Neuronal stem cell (in vitro differentiated cells): Measurements from ENCODE around the gene SH3YL1.
A peak's percentile ranks its signal among the peaks of the same experiment; 100 is the strongest.

ENCODE experiments used
- DNase-seq: peaks from one replicate; pipeline ENCODE4 v3.0.0-alpha.2; 2013; ENCODE audit warnings: low spot score
- H2AFZ ChIP-seq: one replicate; pipeline ENCODE4 v1.6.1; 2013; ENCODE audit warnings: mild to moderate bottlenecking, low read length, inconsistent platforms
- H2AK5ac ChIP-seq: 2 replicates; pipeline ENCODE4 v1.6.1; 2013; ENCODE audit warnings: low read depth, mild to moderate bottlenecking, inconsistent platforms, low read length, moderate library complexity, mixed read lengths
- H2BK120ac ChIP-seq: 2 replicates; pipeline ENCODE4 v1.6.1; 2013; ENCODE audit warnings: low read depth, mild to moderate bottlenecking, inconsistent platforms, low read length, moderate library complexity, mixed read lengths
- H2BK12ac ChIP-seq: one replicate; pipeline ENCODE4 v1.6.1; 2013; ENCODE audit warnings: low read length, inconsistent platforms
- H2BK15ac ChIP-seq: 2 replicates; pipeline ENCODE4 v1.6.1; 2013; ENCODE audit warnings: mild to moderate bottlenecking, low read length, inconsistent platforms, mixed read lengths
- H2BK5ac ChIP-seq: one replicate; pipeline ENCODE4 v1.6.1; 2013; ENCODE audit warnings: inconsistent platforms, mild to moderate bottlenecking, low read length, moderate library complexity
- H3K14ac ChIP-seq: one replicate; pipeline ENCODE4 v1.6.1; 2013; ENCODE audit warnings: low read length, inconsistent platforms
- H3K18ac ChIP-seq: 2 replicates; pipeline ENCODE4 v1.6.1; 2013; ENCODE audit warnings: low read length, inconsistent platforms
- H3K23ac ChIP-seq: 2 replicates; pipeline ENCODE4 v1.6.1; 2013; ENCODE audit warnings: low read depth, mild to moderate bottlenecking, mixed read lengths, low read length, inconsistent platforms; ENCODE audit not compliant: poor library complexity
- H3K27ac ChIP-seq: replicated peaks from 3 replicates; pipeline ENCODE4 v1.5.1; 2013; ENCODE audit warnings: low read length, inconsistent platforms
- H3K27me3 ChIP-seq, 3 experiments: 2 replicates each; pipeline ENCODE4 v1.6.1; 2013; ENCODE audit warnings: low read length in 3 of 3, mild to moderate bottlenecking in 2 of 3, inconsistent platforms in 1 of 3, low read depth in 1 of 3, mixed read lengths in 1 of 3, moderate library complexity in 1 of 3; ENCODE audit not compliant: control insufficient read depth in 3 of 3, insufficient read depth in 3 of 3
- H3K36me3 ChIP-seq, 2 donors: replicated peaks in 1 of 2; 2 replicates each; pipeline ENCODE4 v1.6.1; 2013; ENCODE audit warnings: low read length in 2 of 2; ENCODE audit not compliant: control insufficient read depth in 2 of 2, insufficient read depth in 2 of 2
- H3K4ac ChIP-seq: 2 replicates; pipeline ENCODE4 v1.6.1; 2013; ENCODE audit warnings: inconsistent platforms, mild to moderate bottlenecking, low read length, moderate library complexity
- H3K4me1 ChIP-seq, 2 donors: 1 replicate in 1 of 2; 2 replicates in 1 of 2; pipeline ENCODE4 v1.6.1; 2013; ENCODE audit warnings: low read length in 2 of 2, low read depth in 1 of 2; ENCODE audit not compliant: control insufficient read depth in 2 of 2, insufficient read depth in 1 of 2
- H3K4me2 ChIP-seq: one replicate; pipeline ENCODE4 v1.6.1; 2013; ENCODE audit warnings: mild to moderate bottlenecking, low read length, inconsistent platforms; ENCODE audit not compliant: insufficient read depth, poor library complexity, severe bottlenecking
- H3K4me3 ChIP-seq, 2 donors: 2 replicates each; pipeline ENCODE4 v1.5.1; 2013; ENCODE audit warnings: low read length in 2 of 2, mild to moderate bottlenecking in 2 of 2, inconsistent platforms in 1 of 2, moderate library complexity in 1 of 2
- H3K79me1 ChIP-seq: one replicate; pipeline ENCODE4 v1.6.1; 2013; ENCODE audit warnings: low read depth, mild to moderate bottlenecking, inconsistent platforms, low read length, moderate library complexity
- H3K9ac ChIP-seq: one replicate; pipeline ENCODE4 v1.6.1; 2013; ENCODE audit warnings: mild to moderate bottlenecking, low read depth, low read length, inconsistent platforms; ENCODE audit not compliant: poor library complexity
- H3K9me3 ChIP-seq, 2 donors: replicated peaks in 1 of 2; 2 replicates each; pipeline versions ENCODE3 to v1.6.1; 2013; ENCODE audit warnings: low read length in 2 of 2, mild to moderate bottlenecking in 2 of 2, inconsistent platforms in 1 of 2, low read depth in 1 of 2, mixed read lengths in 1 of 2, moderate library complexity in 1 of 2; ENCODE audit not compliant: control insufficient read depth in 2 of 2, insufficient read depth in 1 of 2
- H4K8ac ChIP-seq: one replicate; pipeline ENCODE4 v1.6.1; 2013; ENCODE audit warnings: low read depth, mild to moderate bottlenecking, inconsistent platforms, low read length, moderate library complexity
- H4K91ac ChIP-seq: one replicate; pipeline ENCODE4 v1.6.1; 2013; ENCODE audit warnings: low read length, low read depth, mild to moderate bottlenecking, inconsistent platforms; ENCODE audit not compliant: poor library complexity
- WGBS, 2 donors: extraction: QIAGEN DNeasy Blood & Tissue Kit; methylation state at CpG; one replicate each; pipeline ENCODE4 v1.1.7; 2013; ENCODE audit warnings: missing lambda C conversion rate in 2 of 2, mixed read lengths in 1 of 2; ENCODE audit not compliant: insufficient read length in 2 of 2, insufficient replicate concordance in 1 of 2; ENCODE audit errors: extremely low coverage in 2 of 2; 5-methylcytosine and 5-hydroxymethylcytosine counted together

The SH3YL1 gene

DNA sequence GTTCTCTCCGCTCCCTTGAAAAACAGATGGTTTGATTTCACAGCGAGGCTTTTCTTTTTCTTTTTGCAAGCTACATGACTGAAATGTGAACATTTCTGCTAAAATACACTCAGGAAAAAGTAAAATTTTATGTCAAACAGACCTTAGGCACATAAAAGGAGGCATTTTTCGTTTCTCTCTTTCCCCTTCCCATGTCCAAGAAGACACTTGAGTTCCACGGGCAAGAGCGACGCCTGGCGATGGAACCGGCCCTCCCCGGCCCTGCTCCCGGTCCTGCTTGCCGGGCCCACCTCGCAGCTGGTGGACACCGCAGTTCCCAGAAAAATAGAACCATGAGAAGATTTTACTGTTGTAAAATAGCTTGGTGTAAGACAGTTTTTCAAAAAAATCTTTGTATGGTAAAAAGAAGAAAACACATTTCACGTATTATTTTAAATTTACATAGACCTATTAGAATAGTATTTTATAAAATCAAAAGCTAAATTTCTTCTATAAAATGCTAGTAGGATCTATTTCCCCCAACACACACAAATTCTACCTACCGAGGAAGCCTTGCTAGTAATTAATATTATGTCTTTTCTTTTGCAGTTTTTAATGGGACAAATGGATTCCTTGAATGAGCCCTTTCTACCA lies 26.4 kb upstream of the SH3YL1 start:
- H3K9me3 ChIP-seq = peaks cover 0 to 3% of the 10 kb centered on the region in 2 donors
- peak overlapping the region; percentile 86 for H3K4me2 ChIP-seq
- no peak overlapping the region for H2AK5ac ChIP-seq
- no peak overlapping the region for H4K91ac ChIP-seq
- peaks cover 0 to 9% of the 10 kb centered on the region in 2 donors for H3K36me3 ChIP-seq
- H2BK120ac ChIP-seq = no peak overlapping the region
- no peak overlapping the region for H4K8ac ChIP-seq
- H3K23ac ChIP-seq = peak overlapping the region; percentile 85
- H3K4me1 ChIP-seq = peaks cover 9 to 10% of the 10 kb centered on the region in 2 donors
- H3K79me1 ChIP-seq = peaks cover 2% of the 10 kb centered on the region
- no peak overlapping the region for H2BK15ac ChIP-seq
- H3K4me3 ChIP-seq = peak overlapping the region; percentile 18 to 66
- no peak overlapping the region for H3K27ac ChIP-seq
- no peak overlapping the region for H3K18ac ChIP-seq
- H3K14ac ChIP-seq = no peak overlapping the region
- no peak overlapping the region for H2BK5ac ChIP-seq
- H2BK12ac ChIP-seq = no peak overlapping the region
- peak; percentile 55 for DNase-seq
- no peak overlapping the region for H3K4ac ChIP-seq
- H3K27me3 ChIP-seq = peaks cover 0 to 43% (median 16%) of the 10 kb centered on the region in 3 experiments
- no peak overlapping the region for H3K9ac ChIP-seq
- H2AFZ ChIP-seq = peak overlapping the region; percentile 77
- no CpG with 5 or more reads among the region's 15 CpGs for whole genome bisulfite sequencing, 2 donors

DNA sequence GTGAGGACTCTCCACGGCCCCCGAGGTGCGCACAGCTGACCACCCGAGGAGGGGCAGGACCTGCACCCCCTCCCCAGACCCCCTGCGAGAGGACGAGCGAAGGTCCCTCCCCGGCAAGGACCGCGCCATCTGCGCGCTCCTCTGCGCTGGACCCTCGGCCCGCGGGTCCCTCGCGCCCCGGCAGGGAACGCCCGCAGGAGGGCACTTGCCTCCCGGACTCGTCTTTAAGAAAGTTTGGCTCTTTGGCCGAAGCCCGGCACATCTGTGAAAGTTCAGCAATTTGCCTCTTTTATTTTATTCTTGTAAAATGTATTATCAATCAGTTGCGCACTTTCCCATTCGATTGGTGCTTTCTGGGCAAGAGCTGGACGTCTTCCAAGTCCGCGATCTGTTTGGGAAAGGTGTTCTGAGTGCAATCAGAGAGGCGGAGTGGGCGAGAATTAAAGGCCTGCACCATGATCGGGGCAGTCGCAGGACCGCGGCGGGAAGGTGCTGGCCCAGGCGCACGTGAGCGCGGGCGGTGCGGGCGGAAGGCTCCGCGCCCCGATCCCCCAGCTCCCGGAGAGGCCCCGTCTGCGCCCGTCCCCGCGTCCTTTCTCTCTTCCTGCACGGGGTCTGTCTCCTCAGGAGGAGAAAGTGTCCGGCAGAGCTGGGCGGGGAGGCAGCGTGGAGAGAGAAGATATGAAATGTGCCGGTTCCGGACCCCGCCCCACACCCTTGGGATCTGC lies 25.7 kb upstream of the SH3YL1 start:
- peaks cover 9 to 10% of the 10 kb centered on the region in 2 donors for H3K4me1 ChIP-seq
- no peak overlapping the region for H2AK5ac ChIP-seq
- H3K9me3 ChIP-seq = peaks cover 0 to 3% of the 10 kb centered on the region in 2 donors
- no peak overlapping the region for H2BK12ac ChIP-seq
- peaks cover 0 to 16% of the 10 kb centered on the region in 2 donors for H3K36me3 ChIP-seq
- H2BK5ac ChIP-seq = no peak overlapping the region
- no peak overlapping the region for H3K9ac ChIP-seq
- peak overlapping the region; percentile 85 for H3K23ac ChIP-seq
- no peak overlapping the region for H3K27ac ChIP-seq
- H3K4ac ChIP-seq = no peak overlapping the region
- no peak overlapping the region for H3K14ac ChIP-seq
- peaks cover 2% of the 10 kb centered on the region for H3K79me1 ChIP-seq
- H3K4me2 ChIP-seq = peak overlapping the region; percentile 86
- no peak for DNase-seq
- H3K27me3 ChIP-seq = peaks cover 0 to 47% (median 16%) of the 10 kb centered on the region in 3 experiments
- no peak overlapping the region for H4K8ac ChIP-seq
- H2BK120ac ChIP-seq = no peak overlapping the region
- no CpG with 5 or more reads among the region's 60 CpGs for WGBS, 2 donors
- H2AFZ ChIP-seq = peak overlapping the region; percentile 77
- no peak overlapping the region for H4K91ac ChIP-seq
- H3K4me3 ChIP-seq = peak overlapping the region; percentile 18 to 66
- H2BK15ac ChIP-seq = no peak overlapping the region
- peak overlapping the region; percentile 27 for H3K18ac ChIP-seq

DNA sequence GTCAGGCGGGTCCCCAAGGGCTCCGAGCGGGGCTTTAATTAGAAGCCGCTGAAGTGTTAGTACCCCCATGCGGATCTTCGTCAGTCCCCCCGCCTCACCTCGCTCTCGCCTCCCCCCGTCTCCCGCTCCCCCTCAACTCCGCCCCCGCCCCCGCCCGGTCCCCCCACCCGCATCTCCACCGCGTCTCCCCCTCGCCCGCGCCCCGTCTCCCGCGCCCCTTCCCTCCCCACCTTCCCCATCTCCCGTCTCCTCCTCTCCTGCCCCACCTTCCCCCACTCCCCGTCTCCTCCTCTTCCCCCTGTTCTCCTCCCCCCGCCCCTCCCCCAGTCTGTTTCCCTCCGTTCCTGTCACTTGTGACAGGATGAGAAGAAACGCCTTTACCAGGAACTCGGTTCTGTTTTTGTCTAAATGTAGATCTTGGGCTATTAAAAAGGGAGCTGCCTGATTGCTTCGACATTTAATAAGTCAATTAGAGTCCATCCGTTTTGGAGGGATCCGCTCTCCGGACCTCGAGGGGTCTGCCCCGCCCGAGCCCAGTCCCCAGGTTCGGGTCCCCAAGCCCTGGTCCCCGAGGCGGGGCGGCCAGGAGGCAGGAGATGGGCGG lies 25.0 kb upstream of the SH3YL1 start:
- no peak overlapping the region for H2AK5ac ChIP-seq
- DNase-seq = no peak
- H3K14ac ChIP-seq = no peak overlapping the region
- peaks cover 10 to 14% of the 10 kb centered on the region in 2 donors for H3K4me1 ChIP-seq
- no peak overlapping the region for H2BK15ac ChIP-seq
- H4K8ac ChIP-seq = no peak overlapping the region
- no peak overlapping the region for H4K91ac ChIP-seq
- no peak overlapping the region for H2BK120ac ChIP-seq
- no peak overlapping the region for H3K18ac ChIP-seq
- peaks cover 0 to 23% of the 10 kb centered on the region in 2 donors for H3K36me3 ChIP-seq
- H3K4me2 ChIP-seq = peak overlapping the region; percentile 44
- peaks cover 2% of the 10 kb centered on the region for H3K79me1 ChIP-seq
- no peak overlapping the region for H3K9ac ChIP-seq
- H3K9me3 ChIP-seq = peaks cover 0 to 3% of the 10 kb centered on the region in 2 donors
- no peak overlapping the region for H2BK12ac ChIP-seq
- peak overlapping the region in 1 of 2 donors; percentile 45 for H3K4me3 ChIP-seq
- no peak overlapping the region for H3K4ac ChIP-seq
- peak overlapping the region; percentile 55 for H3K23ac ChIP-seq
- H3K27me3 ChIP-seq = peaks cover 0 to 52% (median 16%) of the 10 kb centered on the region in 3 experiments
- no peak overlapping the region for H3K27ac ChIP-seq
- H2BK5ac ChIP-seq = no peak overlapping the region
- H2AFZ ChIP-seq = peak overlapping the region; percentile 90
- WGBS, 2 donors = no CpG with 5 or more reads among the region's 42 CpGs
